B cell (primary cell): ENCODE data around the gene DPP10. TPM values are rescaled to one million over a fixed set of nuclear protein-coding genes. Genes with fewer than 3 reads are reported as not detected.

Source experiments
- ATAC-seq: fragments of 200-7000 bp; cut with Tn5 transposase; one replicate; pipeline ENCODE4 v1.10.0; 2021; ENCODE audit warnings: low read depth, mild to moderate bottlenecking, moderate number of reproducible peaks, moderate library complexity
- CTCF ChIA-PET: fragments of 350-600 bp; sonication (Branson Sonifier 250); formaldehyde crosslinking; loops from one replicate; lab custom pipeline; 2021; ENCODE audit warnings: antibody characterized with exemption, inconsistent platforms; lab: Charles Lee
- POLR2A ChIA-PET: fragments of 350-600 bp; sonication (Branson Sonifier 250); formaldehyde crosslinking; loops from one replicate; lab custom pipeline; 2021; ENCODE audit warnings: antibody characterized with exemption; lab: Charles Lee
- DNase-seq: peaks from one replicate; pipeline ENCODE4 v3.0.0; 2013
- H2AFZ ChIP-seq: 2 replicates; pipeline ENCODE4 v1.6.1; 2012; ENCODE audit warnings: mild to moderate bottlenecking, low read depth, low read length; ENCODE audit not compliant: insufficient read depth, poor library complexity, severe bottlenecking
- H3K27ac ChIP-seq, 2 donors: 1 replicate in 1 of 2; 2 replicates in 1 of 2; pipeline ENCODE4 v1.5.1; 2012 to 2013; ENCODE audit warnings: low read length in 2 of 2, mild to moderate bottlenecking in 2 of 2, moderate library complexity in 1 of 2
- H3K27me3 ChIP-seq, 4 experiments: fragments of 200-600 bp in 1 of 4; sonication (generic) in 1 of 4; replicated peaks in 1 of 4; 1 replicate in 2 of 4; 2 replicates in 2 of 4; pipeline versions ENCODE4 v1.6.1 to v1.7.0; 2013 to 2016; ENCODE audit warnings: low read length in 3 of 4, mild to moderate bottlenecking in 2 of 4, mixed read lengths in 1 of 4, moderate library complexity in 1 of 4; ENCODE audit not compliant: insufficient read depth in 4 of 4, control insufficient read depth in 3 of 4; ENCODE audit errors: control extremely low read depth in 1 of 4
- H3K36me3 ChIP-seq, 2 experiments: replicated peaks in 1 of 2; 1 replicate in 1 of 2; 2 replicates in 1 of 2; pipeline versions ENCODE4 v1.6.1 to v1.7.1; 2013; ENCODE audit warnings: low read length in 1 of 2; ENCODE audit not compliant: insufficient read depth in 2 of 2, control insufficient read depth in 1 of 2; ENCODE audit errors: control extremely low read depth in 1 of 2, extremely low read depth in 1 of 2
- H3K4me1 ChIP-seq, 2 donors: fragments of 200-600 bp in 1 of 2; sonication (generic) in 1 of 2; 1 replicate in 1 of 2; 2 replicates in 1 of 2; pipeline versions ENCODE4 v1.5.1 to v1.6.1; 2013 to 2017; ENCODE audit warnings: low read length in 2 of 2; ENCODE audit not compliant: control insufficient read depth in 2 of 2, insufficient read depth in 2 of 2
- H3K4me2 ChIP-seq: replicated peaks from 2 replicates; pipeline ENCODE3; 2012; ENCODE audit warnings: mild to moderate bottlenecking, low read depth, low read length; ENCODE audit not compliant: poor library complexity, severe bottlenecking
- H3K4me3 ChIP-seq, 5 experiments: fragments of 200-600 bp in 1 of 5; sonication (generic) in 1 of 5; 1 replicate in 3 of 5; 2 replicates in 2 of 5; pipeline versions ENCODE4 v1.5.1 to v1.7.0; 2011 to 2016; ENCODE audit warnings: low read length in 4 of 5, mild to moderate bottlenecking in 4 of 5, low read depth in 2 of 5, control low read depth in 1 of 5, moderate library complexity in 1 of 5; ENCODE audit not compliant: insufficient read depth in 1 of 5; ENCODE audit errors: control extremely low read depth in 1 of 5, extremely low read depth in 1 of 5
- H3K79me2 ChIP-seq: fragments of 200-600 bp; sonication (generic); one replicate; pipeline ENCODE4 v1.6.0; 2016; ENCODE audit warnings: low read length; ENCODE audit not compliant: control insufficient read depth, insufficient read depth
- H3K9ac ChIP-seq: fragments of 200-600 bp; sonication (generic); 2 replicates; pipeline ENCODE4 v1.6.1; 2017; ENCODE audit warnings: mild to moderate bottlenecking, low read length, moderate library complexity
- H3K9me3 ChIP-seq, 3 donors: one replicate each; pipeline versions ENCODE4 v1.6.1 to v1.7.1; 2013; ENCODE audit warnings: low read length in 2 of 3; ENCODE audit not compliant: control insufficient read depth in 2 of 3, insufficient read depth in 1 of 3; ENCODE audit errors: control extremely low read depth in 1 of 3
- H4K20me1 ChIP-seq: 2 replicates; pipeline ENCODE4 v1.6.0; 2012; ENCODE audit warnings: mild to moderate bottlenecking, low read length; ENCODE audit not compliant: insufficient read depth, control insufficient read depth, poor library complexity, severe bottlenecking
- H3K27ac Mint-ChIP-seq: one replicate; pipeline ENCODE4 v1.8.0; 2021; ENCODE audit warnings: mixed read lengths
- H3K27me3 Mint-ChIP-seq: one replicate; pipeline ENCODE4 v1.8.0; 2021; ENCODE audit warnings: mixed read lengths
- H3K4me1 Mint-ChIP-seq: one replicate; pipeline ENCODE4 v1.8.0; 2021; ENCODE audit warnings: mixed read lengths
- H3K4me3 Mint-ChIP-seq: one replicate; pipeline ENCODE4 v1.8.0; 2021; ENCODE audit warnings: mixed read lengths
- H3K9me3 Mint-ChIP-seq: one replicate; pipeline ENCODE4 v1.8.0; 2022; ENCODE audit warnings: mixed read lengths; ENCODE audit not compliant: insufficient read depth
- EZH2 ChIP-seq: IDR thresholded peaks from 2 replicates; pipeline ENCODE4 v1.6.1; 2012; ENCODE audit warnings: borderline replicate concordance, low read depth, mild to moderate bottlenecking, moderate library complexity, low read length; ENCODE audit not compliant: insufficient read depth, poor library complexity, severe bottlenecking
- WGBS: methylation state at CpG from one replicate; pipeline ENCODE4 v1.1.5; 2013; ENCODE audit warnings: missing lambda C conversion rate; ENCODE audit not compliant: insufficient coverage; 5-methylcytosine and 5-hydroxymethylcytosine counted together
- intact Hi-C: fragments of 100-400 bp; cut with micrococcal nuclease; formaldehyde crosslinking; loops from one replicate; pipeline ENCODE4 v1.10.0; 2022
- polyA plus RNA-seq: library from polyadenylated mRNA; depleted of rRNA; stranded (reverse); fragments of >200 nt; gene quantifications from 2 replicates; pipeline ENCODE4 v1.2.3, GENCODE V29; 2012
- total RNA-seq, 2 donors: library from RNA; stranded (reverse); fragments of 120-200 nt in 1 of 2; gene quantifications; 1 replicate in 1 of 2; 2 replicates in 1 of 2; pipeline versions ENCODE4 v1.2.3 to v1.2.4, GENCODE V29; 2013 to 2022
- TF ChIP-seq, protein P1 (sequence below): fragments of 200-600 bp; IDR thresholded peaks from one replicate; pipeline ENCODE4 v1.8.0; 2022; ENCODE audit warnings: antibody characterized with exemption, mild to moderate bottlenecking

The DPP10 gene
- total and polyA plus RNA-seq, 2 donors (not counting 1 experiment from before 2014, with no cell fraction given): not detected

DNA sequence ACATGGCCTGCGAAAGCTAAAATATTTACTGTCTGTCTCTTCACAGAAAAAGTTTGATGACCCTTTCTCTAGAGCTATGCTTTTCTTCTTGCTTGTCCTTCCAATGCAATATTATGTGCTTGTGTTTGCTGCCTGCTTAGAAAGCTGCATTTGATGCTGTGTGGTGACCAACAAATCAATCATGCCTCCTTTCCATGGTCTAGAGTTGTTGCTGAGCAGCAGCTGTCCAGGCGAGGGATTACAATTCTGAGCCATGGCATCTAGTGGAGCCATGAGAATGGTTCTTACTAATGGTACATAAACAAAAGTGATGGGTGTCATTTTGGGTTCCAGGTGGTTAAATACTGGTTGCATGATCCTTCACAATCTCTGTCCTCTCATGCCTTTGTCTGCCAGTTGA is 1142.1 kb downstream of the DPP10 start:
- no peak for ATAC-seq
- Histone ChIP-seq H3K4me2 (no peak overlapping the region), H2AFZ (no peak overlapping the region), H3K4me3 (no peak overlapping the region), H3K36me3 (no peaks in the 10 kb centered on the region), H3K27ac (no peak overlapping the region), H3K79me2 (no peaks in the 10 kb centered on the region), H3K27me3 (no peaks in the 10 kb centered on the region), H3K9ac (no peak overlapping the region), H4K20me1 (no peaks in the 10 kb centered on the region), H3K9me3 (peaks cover 0 to 6% (median 1%) of the 10 kb centered on the region in 3 donors), H3K4me1 (no peaks in the 10 kb centered on the region)
- Mint-ChIP-seq H3K4me3 (no peak overlapping the region), H3K9me3 (peaks cover 5% of the 10 kb centered on the region), H3K4me1 (no peaks in the 10 kb centered on the region), H3K27me3 (no peaks in the 10 kb centered on the region), H3K27ac (no peak overlapping the region)
- TF ChIP-seq, protein P1, sequence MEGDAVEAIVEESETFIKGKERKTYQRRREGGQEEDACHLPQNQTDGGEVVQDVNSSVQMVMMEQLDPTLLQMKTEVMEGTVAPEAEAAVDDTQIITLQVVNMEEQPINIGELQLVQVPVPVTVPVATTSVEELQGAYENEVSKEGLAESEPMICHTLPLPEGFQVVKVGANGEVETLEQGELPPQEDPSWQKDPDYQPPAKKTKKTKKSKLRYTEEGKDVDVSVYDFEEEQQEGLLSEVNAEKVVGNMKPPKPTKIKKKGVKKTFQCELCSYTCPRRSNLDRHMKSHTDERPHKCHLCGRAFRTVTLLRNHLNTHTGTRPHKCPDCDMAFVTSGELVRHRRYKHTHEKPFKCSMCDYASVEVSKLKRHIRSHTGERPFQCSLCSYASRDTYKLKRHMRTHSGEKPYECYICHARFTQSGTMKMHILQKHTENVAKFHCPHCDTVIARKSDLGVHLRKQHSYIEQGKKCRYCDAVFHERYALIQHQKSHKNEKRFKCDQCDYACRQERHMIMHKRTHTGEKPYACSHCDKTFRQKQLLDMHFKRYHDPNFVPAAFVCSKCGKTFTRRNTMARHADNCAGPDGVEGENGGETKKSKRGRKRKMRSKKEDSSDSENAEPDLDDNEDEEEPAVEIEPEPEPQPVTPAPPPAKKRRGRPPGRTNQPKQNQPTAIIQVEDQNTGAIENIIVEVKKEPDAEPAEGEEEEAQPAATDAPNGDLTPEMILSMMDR: no peak
- TF ChIP-seq EZH2: no peak
- ChIA-PET CTCF (no interaction called here), POLR2A (no interaction called here)
- no CpG with 5 or more reads among the region's 2 CpGs for WGBS
- DNase-seq: no peak
- intact Hi-C loops: no loop called here

DNA sequence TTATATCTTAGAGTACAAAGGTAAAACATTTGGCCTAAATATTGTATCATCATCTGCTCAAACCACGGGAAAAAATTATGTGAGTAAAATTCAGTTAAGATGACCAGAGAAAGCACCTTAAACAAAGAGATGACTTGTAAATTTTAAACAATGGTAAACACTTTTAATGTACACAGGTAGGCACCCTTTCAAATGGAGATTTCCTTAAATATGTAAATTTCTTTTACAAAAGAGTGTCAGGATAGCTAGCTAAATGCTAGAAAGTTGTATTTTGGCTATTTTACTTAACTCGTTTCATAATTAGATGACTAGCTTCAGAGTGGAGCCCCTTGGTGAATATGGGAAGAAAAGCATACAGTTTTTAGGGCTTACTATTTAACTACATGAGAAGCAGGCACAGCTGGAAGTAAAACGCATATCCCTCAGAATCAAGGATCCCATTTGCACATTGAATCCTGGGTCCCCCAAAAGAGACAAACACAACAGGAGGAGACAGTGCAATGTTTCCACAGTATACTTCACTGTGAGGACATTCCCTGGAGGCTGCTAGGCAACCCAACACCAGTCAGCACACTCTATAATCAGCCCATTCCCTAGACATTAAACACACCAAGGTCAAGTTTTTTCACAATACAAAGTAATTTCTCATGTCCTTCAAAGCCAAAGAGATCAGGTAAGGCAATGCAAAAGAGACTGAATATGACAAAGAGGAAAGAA is 1154.4 kb downstream of the DPP10 start:
- WGBS: 83% methylated on average over 1 of the region's 3 CpGs
- H3K27ac ChIP-seq: no peak overlapping the region
- no peak overlapping the region for H2AFZ ChIP-seq
- ATAC-seq (no peak), DNase-seq (no peak)
- no peak overlapping the region for H3K4me2 ChIP-seq
- POLR2A ChIA-PET: no interaction called here
- no peaks in the 10 kb centered on the region for H3K36me3 ChIP-seq
- intact Hi-C loops: no loop called here
- H3K4me1 Mint-ChIP-seq: no peaks in the 10 kb centered on the region
- no peaks in the 10 kb centered on the region for H3K27me3 Mint-ChIP-seq
- no peak overlapping the region for H3K27ac Mint-ChIP-seq
- CTCF ChIA-PET: no interaction called here
- TF ChIP-seq EZH2: no peak
- TF ChIP-seq, protein P1: no peak
- H3K27me3 ChIP-seq: no peaks in the 10 kb centered on the region
- H3K4me1 ChIP-seq: no peaks in the 10 kb centered on the region
- no peak overlapping the region for H3K4me3 Mint-ChIP-seq
- no peak overlapping the region for H3K9ac ChIP-seq
- peaks cover 0 to 4% (median 3%) of the 10 kb centered on the region in 3 donors for H3K9me3 ChIP-seq
- peaks cover 4% of the 10 kb centered on the region for H3K9me3 Mint-ChIP-seq
- H3K79me2 ChIP-seq: no peaks in the 10 kb centered on the region
- H4K20me1 ChIP-seq: no peaks in the 10 kb centered on the region
- H3K4me3 ChIP-seq: no peak overlapping the region
